ENCODE results near the gene SCRT2. TPM values are rescaled to one million over a fixed set of nuclear protein-coding genes. Genes with fewer than 3 reads are reported as not detected.

SCRT2 gene
- total RNA-seq, 1 experiment from 2014 or later, result not detected

GRCh38 chr20:717832-718231 is 42.2 kb upstream of the SCRT2 start (continued):
- TF ChIP-seq CTCF (IDR thresholded peaks at IDR 0.05 in 2 of 3, conservative IDR thresholded peaks at IDR 0.05 in 1 of 3; ENCODE audit: borderline replicate concordance in 1 of 3, insufficient read depth in 1 of 3, low read depth in 2 of 3, low read length in 2 of 3) (no peak), CEBPB (IDR thresholded peaks at IDR 0.05; ENCODE audit: low read depth) (no peak), CBX3 (IDR thresholded peaks at IDR 0.05; ENCODE audit: low read depth) (no peak), JUND (IDR thresholded peaks at IDR 0.05) (no peak), SIN3A (IDR thresholded peaks at IDR 0.05; ENCODE audit: low read depth) (no peak), ZFX (IDR thresholded peaks at IDR 0.05) (no peak), ZNF274 (IDR thresholded peaks at IDR 0.05; ENCODE audit: low read depth, low read length) (no peak)

- DNase-seq (ENCODE audit: low read depth, low spot score) (no peak), ATAC-seq (no peak)
- Histone ChIP-seq H3K27me3 (ENCODE audit: insufficient read depth, low read length) (no peaks in the 10 kb centered on the region), H3K9ac (ENCODE audit: low read length) (no peak overlapping the region), H3K36me3 (ENCODE audit: control insufficient read depth in 1 of 2, insufficient read depth in 2 of 2, low read length in 2 of 2) (no peaks in the 10 kb centered on the region), H3K27ac (ENCODE audit: low read depth, low read length) (no peak overlapping the region), H2AFZ (ENCODE audit: low read depth, low read length, poor library complexity, severe bottlenecking) (no peak overlapping the region), H3K9me3 (ENCODE audit: control insufficient read depth in 1 of 2, insufficient read depth in 1 of 2, low read depth in 1 of 2, low read length in 2 of 2) (no peaks in the 10 kb centered on the region), H3K4me3 (replicated peaks in 1 of 2; ENCODE audit: low read depth in 1 of 2, low read length in 2 of 2) (no peak overlapping the region), H3K9me2 (ENCODE audit: insufficient read depth) (no peaks in the 10 kb centered on the region), H3K4me2 (ENCODE audit: low read length) (no peak overlapping the region), H4K20me1 (ENCODE audit: insufficient read depth) (no peaks in the 10 kb centered on the region), H3K79me2 (ENCODE audit: insufficient read depth, low read length) (no peaks in the 10 kb centered on the region), H3K4me1 (ENCODE audit: control insufficient read depth in 1 of 2, insufficient read depth in 2 of 2, low read length in 2 of 2) (no peaks in the 10 kb centered on the region)
- ChIA-PET RAD21 (ENCODE audit: low non-redundant PET in 1 of 2, low total read pairs in 2 of 2, uncharacterized antibody in 2 of 2, unreplicated experiment in 2 of 2) (no interaction called here), POLR2A (no interaction called here), CTCF (no interaction called here)
- intact Hi-C loops (cut with micrococcal nuclease), result no loop called here
- BruUV-seq (replicated peaks), result no TSS peak
- TF ChIP-seq POLR2AphosphoS5 (IDR thresholded peaks at IDR 0.05; ENCODE audit: low read depth, low read length) (no peak), ZNF274 (IDR thresholded peaks at IDR 0.05; ENCODE audit: low read depth, low read length) (no peak), REST (IDR thresholded peaks at IDR 0.05; ENCODE audit: low read depth) (no peak), JUND (IDR thresholded peaks at IDR 0.05) (no peak), YY1 (IDR thresholded peaks at IDR 0.05; ENCODE audit: extremely low read depth, insufficient replicate concordance, low read depth, low read length) (no peak), ELF1 (IDR thresholded peaks at IDR 0.05; ENCODE audit: borderline replicate concordance, low read depth) (no peak), TCF7L2 (IDR thresholded peaks at IDR 0.05; ENCODE audit: borderline replicate concordance, extremely low read depth, insufficient read depth, insufficient read length) (no peak), RAD21 (IDR thresholded peaks at IDR 0.05; ENCODE audit: low read depth) (no peak), CBX3 (IDR thresholded peaks at IDR 0.05; ENCODE audit: low read depth) (no peak), EZH2 (IDR thresholded peaks at IDR 0.05) (no peak), POLR2A (IDR thresholded peaks at IDR 0.05; ENCODE audit: borderline replicate concordance, extremely low read depth, insufficient read depth, insufficient read length) (no peak), EGR1 (IDR thresholded peaks at IDR 0.05; ENCODE audit: low read depth) (no peak), ZFX (IDR thresholded peaks at IDR 0.05) (no peak), ATF3 (IDR thresholded peaks at IDR 0.05) (no peak), ZBTB33 (IDR thresholded peaks at IDR 0.05; ENCODE audit: extremely low read depth, insufficient replicate concordance, low read length) (no peak)
These were observed 41.7 kb upstream of the SCRT2 start for GRCh38 chr20:717271-717670.

All from HCT116 (cell line).